IMR-90 (cell line): ENCODE data around the gene BDNF. TPM values are rescaled to one million over a fixed set of nuclear protein-coding genes. Genes with fewer than 3 reads are reported as not detected.
A peak's percentile ranks its signal among the peaks of the same experiment; 100 is the strongest.

Experiments used
- ATAC-seq: fragments of 200-7000 bp; cut with Tn5 transposase; 2 replicates; pipeline ENCODE4 v1.9.1; 2020; ENCODE audit warnings: low read depth, mild to moderate bottlenecking, moderate library complexity
- BruUV-seq: library from RNA; stranded (reverse); fragments of 400-500 nt; replicated peaks from 2 replicates; lab custom pipeline; 2021; lab: Mats Ljungman, UMichigan
- CTCF ChIA-PET: fragments of 300-600 bp; formaldehyde crosslinking; extraction: SDS; loops from one replicate; lab custom pipeline; 2021; ENCODE audit warnings: antibody characterized with exemption; lab: Yijun Ruan, JAX
- POLR2A ChIA-PET: fragments of 300-600 bp; sonication (Branson Sonifier 250); formaldehyde crosslinking; loops from one replicate; lab custom pipeline; 2022; ENCODE audit warnings: antibody characterized with exemption; ENCODE audit not compliant: unreplicated experiment; lab: Charles Lee
- DNase-seq: peaks from one replicate; pipeline ENCODE4 v3.0.0; 2013
- H2AFZ ChIP-seq: replicated peaks from 2 replicates; pipeline ENCODE3; 2013; ENCODE audit warnings: low read length, mild to moderate bottlenecking; ENCODE audit not compliant: poor library complexity
- H2AK5ac ChIP-seq: 2 replicates; pipeline ENCODE4 v1.6.1; 2013; ENCODE audit warnings: low read depth, low read length, inconsistent platforms
- H2AK9ac ChIP-seq: replicated peaks from 2 replicates; pipeline ENCODE3; 2013; ENCODE audit warnings: mild to moderate bottlenecking, low read depth, low read length, moderate library complexity; ENCODE audit not compliant: poor library complexity
- H2BK120ac ChIP-seq: 2 replicates; pipeline ENCODE4 v1.6.1; 2013; ENCODE audit warnings: low read depth, low read length, inconsistent platforms
- H2BK15ac ChIP-seq: 3 replicates; pipeline ENCODE4 v1.6.1; 2013; ENCODE audit warnings: low read depth, low read length, inconsistent platforms
- H2BK20ac ChIP-seq: 2 replicates; pipeline ENCODE4 v1.6.1; 2013; ENCODE audit warnings: low read depth, mild to moderate bottlenecking, inconsistent platforms, low read length, moderate library complexity
- H2BK5ac ChIP-seq: 2 replicates; pipeline ENCODE4 v1.6.1; 2013; ENCODE audit warnings: mild to moderate bottlenecking, low read depth, low read length, inconsistent platforms; ENCODE audit not compliant: poor library complexity, severe bottlenecking
- H3K14ac ChIP-seq: replicated peaks from 2 replicates; pipeline ENCODE4 v1.6.1; 2013; ENCODE audit warnings: low read depth, low read length, inconsistent platforms
- H3K18ac ChIP-seq: 2 replicates; pipeline ENCODE4 v1.6.1; 2013; ENCODE audit warnings: low read depth, low read length, control low read depth
- H3K23ac ChIP-seq: 2 replicates; pipeline ENCODE4 v1.6.1; 2013; ENCODE audit warnings: low read depth, low read length, inconsistent platforms
- H3K27ac ChIP-seq: 2 replicates; pipeline ENCODE4 v1.5.1; 2013; ENCODE audit warnings: mild to moderate bottlenecking, control low read depth, low read length; ENCODE audit not compliant: insufficient read depth
- H3K27me3 ChIP-seq: 2 replicates; pipeline ENCODE4 v1.6.1; 2013; ENCODE audit warnings: low read length; ENCODE audit not compliant: control insufficient read depth, insufficient read depth
- H3K36me3 ChIP-seq: 2 replicates; pipeline ENCODE4 v1.6.1; 2013; ENCODE audit warnings: low read length, mixed read lengths; ENCODE audit not compliant: control insufficient read depth, insufficient read depth
- H3K4ac ChIP-seq: 2 replicates; pipeline ENCODE4 v1.6.1; 2013; ENCODE audit warnings: low read depth, low read length, inconsistent platforms
- H3K4me1 ChIP-seq: 2 replicates; pipeline ENCODE4 v1.6.1; 2013; ENCODE audit warnings: low read length, mixed read lengths; ENCODE audit not compliant: control insufficient read depth, insufficient read depth
- H3K4me2 ChIP-seq: 2 replicates; pipeline ENCODE4 v1.6.1; 2013; ENCODE audit warnings: low read depth, mild to moderate bottlenecking, control low read depth, low read length, moderate library complexity
- H3K4me3 ChIP-seq: 2 replicates; pipeline ENCODE4 v1.5.1; 2013; ENCODE audit warnings: low read depth, mild to moderate bottlenecking, control low read depth, low read length, moderate library complexity; ENCODE audit not compliant: insufficient read depth
- H3K56ac ChIP-seq: 2 replicates; pipeline ENCODE4 v1.6.1; 2013; ENCODE audit warnings: low read length, inconsistent platforms; ENCODE audit not compliant: insufficient read depth; ENCODE audit errors: extremely low read depth
- H3K79me1 ChIP-seq, 2 experiments: 2 replicates each; pipeline ENCODE4 v1.6.1; 2013; ENCODE audit warnings: low read length in 2 of 2, inconsistent platforms in 1 of 2, low read depth in 1 of 2
- H3K9ac ChIP-seq: 2 replicates; pipeline ENCODE4 v1.6.1; 2013; ENCODE audit warnings: low read depth, low read length, control low read depth
- H3K9me1 ChIP-seq: 2 replicates; pipeline ENCODE4 v1.6.1; 2013; ENCODE audit warnings: low read length, inconsistent platforms; ENCODE audit not compliant: insufficient read depth
- H3K9me3 ChIP-seq: 2 replicates; pipeline ENCODE4 v1.6.1; 2013; ENCODE audit warnings: low read length; ENCODE audit not compliant: control insufficient read depth, insufficient read depth
- H4K20me1 ChIP-seq: 2 replicates; pipeline ENCODE4 v1.6.1; 2013; ENCODE audit warnings: low read length, inconsistent platforms; ENCODE audit not compliant: insufficient read depth
- H4K5ac ChIP-seq: 2 replicates; pipeline ENCODE4 v1.6.1; 2013; ENCODE audit warnings: mild to moderate bottlenecking, low read depth, low read length, control low read depth
- H4K8ac ChIP-seq, 2 experiments: 2 replicates each; pipeline ENCODE4 v1.6.1; 2013; ENCODE audit warnings: low read depth in 2 of 2, low read length in 2 of 2, control low read depth in 1 of 2, inconsistent platforms in 1 of 2
- H4K91ac ChIP-seq: 2 replicates; pipeline ENCODE4 v1.6.1; 2013; ENCODE audit warnings: low read depth, low read length, inconsistent platforms; ENCODE audit not compliant: insufficient read depth
- CEBPB ChIP-seq: IDR thresholded peaks from 2 replicates; pipeline ENCODE4 v1.6.1; 2012; ENCODE audit warnings: low read depth, low read length, improper control_type of control experiment
- POLR2A ChIP-seq: IDR thresholded peaks from 2 replicates; pipeline ENCODE4 v1.6.1; 2012; ENCODE audit warnings: mild to moderate bottlenecking, low read depth, low read length
- RAD21 ChIP-seq: IDR thresholded peaks from 2 replicates; pipeline ENCODE4 v1.6.1; 2012; ENCODE audit warnings: low read length, improper control_type of control experiment
- dilution Hi-C: fragments of 300-500 bp; cut with HindIII; formaldehyde crosslinking; loops from one replicate; pipeline ENCODE4 v1.14.3; 2018; ENCODE audit warnings: low sequenced_read_pairs; ENCODE audit not compliant: unreplicated experiment
- in situ Hi-C: fragments of 300-500 bp; cut with MboI; formaldehyde crosslinking; loops from 3 replicates; pipeline ENCODE4 v1.14.3; 2019; ENCODE audit warnings: low sequenced_read_pairs, inconsistent platforms, mixed read lengths
- intact Hi-C: fragments of 100-400 bp; cut with micrococcal nuclease; formaldehyde crosslinking; loops from 2 replicates; pipeline ENCODE4 v1.10.0; 2022
- polyA plus RNA-seq, 3 experiments: library from polyadenylated mRNA; depleted of rRNA; stranded (reverse); fragments of >200 nt; gene quantifications; 2 replicates each; pipeline ENCODE4 v1.2.3, GENCODE V29; 2012; ENCODE audit warnings: low replicate concordance in 1 of 3
- total RNA-seq: library from RNA; depleted of rRNA; stranded (reverse); fragments of >200 nt; gene quantifications from 2 replicates; pipeline ENCODE4 v1.2.3, GENCODE V29; 2012

Gene BDNF
- total and polyA plus RNA-seq, 2 of the 4 experiments (the other 2 are of a cell fraction), result 94.8 to 152 TPM

DNA sequence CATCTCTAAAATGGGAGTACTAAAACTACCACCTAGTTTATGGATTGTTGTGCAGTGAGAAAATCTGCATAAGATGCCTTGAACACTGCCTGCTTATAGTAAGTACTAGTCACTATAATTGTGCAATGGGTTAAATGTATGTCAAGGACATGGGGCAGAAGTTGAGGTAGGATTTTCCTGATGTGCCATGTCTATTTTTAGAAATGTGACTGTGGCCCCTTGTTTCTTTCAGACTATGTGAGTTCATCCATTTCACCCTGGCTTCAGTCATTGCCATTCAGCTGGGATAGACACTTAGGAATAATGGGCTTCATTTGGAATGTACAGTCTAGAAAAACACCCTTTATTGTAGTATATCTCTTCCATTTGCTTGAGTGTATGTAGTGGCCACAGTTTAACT, 51.4 kb downstream of the BDNF start:
- H2BK15ac ChIP-seq, result no peak overlapping the region
- intact Hi-C loops, result loop anchor here (2.0 kb wide), 1 partner anchor 142 kb away; the partner anchor contains the start of gene LIN7C
- no peak overlapping the region for H3K4me3 ChIP-seq
- H2BK20ac ChIP-seq, result no peak overlapping the region
- H2BK5ac ChIP-seq, result no peak overlapping the region
- no peak overlapping the region for H3K14ac ChIP-seq
- H4K8ac ChIP-seq, result no peak overlapping the region
- no peak overlapping the region for H4K5ac ChIP-seq
- dilution Hi-C loops, result no loop called here
- DNase-seq (peak; percentile 56), ATAC-seq (peak; percentile 2)
- TF ChIP-seq POLR2A, result peak; percentile 38; the same call in 1 of the 2 replicates
- TF ChIP-seq RAD21, result no peak
- TF ChIP-seq CEBPB, result peak; percentile 85
- H4K20me1 ChIP-seq, result peaks cover 60% of the 10 kb centered on the region
- H3K36me3 ChIP-seq, result peaks cover 5% of the 10 kb centered on the region; the same call in 1 of the 2 replicates
- H2BK120ac ChIP-seq, result no peak overlapping the region
- ChIA-PET CTCF (no interaction called here), POLR2A (interaction anchor here (0.6 kb wide), 1 partner anchor 1895 kb away, joined by 3 read pairs; no protein-coding TSS in a partner anchor)
- H3K18ac ChIP-seq, result no peak overlapping the region
- no peak overlapping the region for H2AK9ac ChIP-seq
- no peak overlapping the region for H4K91ac ChIP-seq
- no peak overlapping the region for H3K56ac ChIP-seq
- H3K79me1 ChIP-seq, result peaks cover 0 to 2% of the 10 kb centered on the region in 2 experiments; a peak in 2 of 4 replicates
- H3K4me1 ChIP-seq, result no peaks in the 10 kb centered on the region
- H3K4ac ChIP-seq, result no peak overlapping the region
- H3K4me2 ChIP-seq, result no peak overlapping the region
- H3K9me3 ChIP-seq, result no peaks in the 10 kb centered on the region
- no peak overlapping the region for H3K23ac ChIP-seq
- no peaks in the 10 kb centered on the region for H3K9me1 ChIP-seq
- H3K27ac ChIP-seq, result no peak overlapping the region
- no peak overlapping the region for H2AK5ac ChIP-seq
- no peaks in the 10 kb centered on the region for H3K27me3 ChIP-seq
- BruUV-seq, result no TSS peak
- no peak overlapping the region for H3K9ac ChIP-seq
- no peak overlapping the region for H2AFZ ChIP-seq
- in situ Hi-C loops, result no loop called here
